Measurements from ENCODE around the gene PGA5. TPM values are rescaled to one million over a fixed set of nuclear protein-coding genes. Genes with fewer than 3 reads are reported as not detected.

The PGA5 gene
- total RNA-seq, 1 donor from 2014 or later = not detected

DNA sequence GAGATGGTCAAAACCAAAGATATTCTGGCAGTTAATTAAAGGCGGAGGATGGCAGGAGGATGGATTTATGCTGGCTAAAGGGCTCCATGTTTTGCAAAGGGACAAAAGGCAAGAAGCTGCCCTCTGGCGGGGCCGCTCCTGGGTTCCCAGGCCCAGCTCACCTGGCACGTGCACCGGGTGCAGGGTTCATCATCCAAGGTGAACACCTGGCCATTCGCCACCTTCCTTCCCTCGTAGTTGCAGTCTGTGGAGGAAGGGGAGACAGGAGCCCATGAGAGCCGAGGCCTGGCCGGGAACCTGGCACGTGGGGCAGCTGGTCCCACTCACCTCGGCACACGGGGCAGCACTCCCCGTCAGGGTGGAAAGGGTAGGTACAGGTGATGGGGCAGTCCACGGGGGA lies 23.8 kb downstream of the PGA5 start:
- Mint-ChIP-seq H3K4me3 (ENCODE audit: unreplicated experiment) (no peak overlapping the region), H3K9me3 (ENCODE audit: unreplicated experiment) (no peaks in the 10 kb centered on the region), H3K27ac (ENCODE audit: unreplicated experiment) (no peak overlapping the region), H3K36me3 (ENCODE audit: unreplicated experiment) (peaks cover 2% of the 10 kb centered on the region), H3K27me3 (ENCODE audit: unreplicated experiment) (no peaks in the 10 kb centered on the region), H3K4me1 (ENCODE audit: unreplicated experiment) (peaks cover 2% of the 10 kb centered on the region)
- no peak for DNase-seq (ENCODE audit: extremely low spot score, unreplicated experiment)
- TF ChIP-seq, protein P1, sequence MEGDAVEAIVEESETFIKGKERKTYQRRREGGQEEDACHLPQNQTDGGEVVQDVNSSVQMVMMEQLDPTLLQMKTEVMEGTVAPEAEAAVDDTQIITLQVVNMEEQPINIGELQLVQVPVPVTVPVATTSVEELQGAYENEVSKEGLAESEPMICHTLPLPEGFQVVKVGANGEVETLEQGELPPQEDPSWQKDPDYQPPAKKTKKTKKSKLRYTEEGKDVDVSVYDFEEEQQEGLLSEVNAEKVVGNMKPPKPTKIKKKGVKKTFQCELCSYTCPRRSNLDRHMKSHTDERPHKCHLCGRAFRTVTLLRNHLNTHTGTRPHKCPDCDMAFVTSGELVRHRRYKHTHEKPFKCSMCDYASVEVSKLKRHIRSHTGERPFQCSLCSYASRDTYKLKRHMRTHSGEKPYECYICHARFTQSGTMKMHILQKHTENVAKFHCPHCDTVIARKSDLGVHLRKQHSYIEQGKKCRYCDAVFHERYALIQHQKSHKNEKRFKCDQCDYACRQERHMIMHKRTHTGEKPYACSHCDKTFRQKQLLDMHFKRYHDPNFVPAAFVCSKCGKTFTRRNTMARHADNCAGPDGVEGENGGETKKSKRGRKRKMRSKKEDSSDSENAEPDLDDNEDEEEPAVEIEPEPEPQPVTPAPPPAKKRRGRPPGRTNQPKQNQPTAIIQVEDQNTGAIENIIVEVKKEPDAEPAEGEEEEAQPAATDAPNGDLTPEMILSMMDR (IDR thresholded peaks at IDR 0.05) = no peak

DNA sequence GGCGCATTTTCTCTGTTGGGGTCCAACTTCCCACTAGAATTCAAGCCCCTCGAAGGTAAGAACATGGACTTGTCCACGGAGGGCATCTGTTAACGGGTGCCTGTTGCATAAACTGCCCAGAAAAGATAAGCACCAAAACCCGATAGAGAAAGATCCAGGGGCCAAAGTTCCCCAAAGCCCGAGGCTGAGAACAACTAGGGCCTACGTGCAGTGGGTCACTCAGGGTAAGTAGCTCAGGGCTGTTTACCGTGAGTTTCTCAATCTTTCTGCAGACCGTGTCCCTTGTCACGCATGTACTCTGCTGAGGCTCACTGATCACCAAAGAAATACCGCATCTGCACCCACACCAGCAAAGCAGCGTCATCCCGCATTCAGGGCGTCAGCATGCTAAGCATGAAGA lies 24.4 kb downstream of the PGA5 start:
- TF ChIP-seq, protein P1 (IDR thresholded peaks at IDR 0.05) = no peak
- Mint-ChIP-seq H3K27me3 (ENCODE audit: unreplicated experiment) (no peaks in the 10 kb centered on the region), H3K9me3 (ENCODE audit: unreplicated experiment) (no peaks in the 10 kb centered on the region), H3K36me3 (ENCODE audit: unreplicated experiment) (peaks cover 2% of the 10 kb centered on the region), H3K27ac (ENCODE audit: unreplicated experiment) (no peak overlapping the region), H3K4me3 (ENCODE audit: unreplicated experiment) (no peak overlapping the region), H3K4me1 (ENCODE audit: unreplicated experiment) (peaks cover 2% of the 10 kb centered on the region)
- DNase-seq (ENCODE audit: extremely low spot score, unreplicated experiment) = no peak

DNA sequence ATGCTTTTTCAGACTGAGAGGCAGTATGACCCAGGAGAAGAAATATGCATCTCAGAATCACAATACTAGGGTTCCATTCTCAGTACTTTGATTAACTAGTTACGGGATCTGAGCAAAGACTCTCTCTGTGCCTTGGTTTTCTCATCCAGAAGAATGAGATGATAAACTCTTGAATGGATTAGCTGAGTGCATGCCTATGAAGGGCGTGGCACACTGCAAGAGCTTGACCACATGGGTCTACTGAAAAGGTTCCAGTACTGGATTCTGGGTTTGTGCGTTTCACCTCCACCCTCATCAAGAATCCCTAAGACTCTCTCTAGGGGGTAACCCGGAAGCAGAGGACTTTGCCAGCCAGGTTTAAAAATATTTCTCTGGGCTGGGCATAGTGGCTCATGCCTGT lies 25.6 kb downstream of the PGA5 start:
- DNase-seq (ENCODE audit: extremely low spot score, unreplicated experiment) = no peak

DNA sequence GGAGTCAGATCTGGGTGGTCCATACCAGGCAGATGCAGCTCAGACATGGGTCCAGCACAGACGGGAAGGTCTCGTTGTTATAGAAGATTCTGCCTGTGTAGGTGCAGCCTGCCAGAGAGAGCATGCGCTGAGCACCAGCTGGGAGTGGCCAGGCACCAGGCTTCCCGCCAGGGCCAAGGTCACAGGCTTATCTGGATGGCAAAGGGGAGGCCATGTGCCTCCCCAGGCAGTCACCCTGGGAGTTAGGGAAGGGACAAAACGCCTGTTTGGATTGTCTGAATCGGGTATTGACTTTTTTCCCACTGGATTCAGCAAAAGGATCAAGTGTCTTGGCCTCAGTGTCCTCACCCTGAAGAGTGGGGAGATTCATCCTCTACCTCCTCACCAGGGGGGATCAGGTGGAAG lies 26.5 kb downstream of the PGA5 start:
- H3K36me3 Mint-ChIP-seq (ENCODE audit: unreplicated experiment) = peaks cover 2% of the 10 kb centered on the region
- no peak overlapping the region for H3K4me3 Mint-ChIP-seq (ENCODE audit: unreplicated experiment)
- TF ChIP-seq, protein P1 (IDR thresholded peaks at IDR 0.05) = no peak
- H3K4me1 Mint-ChIP-seq (ENCODE audit: unreplicated experiment) = peaks cover 2% of the 10 kb centered on the region
- H3K27ac Mint-ChIP-seq (ENCODE audit: unreplicated experiment) = no peak overlapping the region
- H3K27me3 Mint-ChIP-seq (ENCODE audit: unreplicated experiment) = no peaks in the 10 kb centered on the region
- no peak for DNase-seq (ENCODE audit: extremely low spot score, unreplicated experiment)
- H3K9me3 Mint-ChIP-seq (ENCODE audit: unreplicated experiment) = no peaks in the 10 kb centered on the region

More for the DNA sequence above, 25.6 kb downstream of the PGA5 start:
- Mint-ChIP-seq H3K9me3 (ENCODE audit: unreplicated experiment) (no peaks in the 10 kb centered on the region), H3K27ac (ENCODE audit: unreplicated experiment) (no peak overlapping the region), H3K4me1 (ENCODE audit: unreplicated experiment) (peaks cover 2% of the 10 kb centered on the region), H3K36me3 (ENCODE audit: unreplicated experiment) (peaks cover 2% of the 10 kb centered on the region), H3K4me3 (ENCODE audit: unreplicated experiment) (no peak overlapping the region), H3K27me3 (ENCODE audit: unreplicated experiment) (no peaks in the 10 kb centered on the region)
- TF ChIP-seq, protein P1 (IDR thresholded peaks at IDR 0.05) = no peak

DNA sequence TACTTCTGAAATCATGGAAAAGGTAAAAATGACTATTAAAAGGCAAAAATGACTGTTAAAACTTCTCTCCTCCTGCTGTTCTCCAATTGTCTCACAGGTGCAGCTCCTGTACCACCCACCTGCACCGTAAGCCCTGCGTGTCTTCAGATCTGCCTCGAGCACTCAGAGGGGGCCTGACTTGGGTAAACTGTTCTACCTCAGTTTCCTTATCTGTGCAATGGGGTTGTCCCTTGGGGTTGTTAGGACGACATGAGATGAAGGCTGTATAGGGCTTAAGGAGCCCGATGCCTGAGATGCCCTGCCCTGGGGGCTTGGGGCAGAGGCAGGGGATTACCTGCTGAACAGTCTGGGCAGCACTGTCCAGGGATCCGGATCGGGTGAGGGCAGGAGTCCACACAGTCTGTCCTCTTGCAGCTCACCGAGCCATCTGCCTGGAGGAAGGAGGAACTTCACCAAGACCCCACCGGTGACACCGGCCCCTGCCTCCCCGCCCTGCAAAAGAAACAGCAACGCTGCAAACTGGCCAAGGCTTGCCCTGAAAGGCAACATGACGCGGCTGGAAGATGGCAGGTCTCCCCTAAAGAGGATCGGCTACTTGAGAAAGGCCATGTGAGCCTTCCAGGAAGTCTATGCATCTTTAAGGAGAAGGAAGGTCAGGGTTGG lies 27.7 kb downstream of the PGA5 start:
- Mint-ChIP-seq H3K4me3 (ENCODE audit: unreplicated experiment) (no peak overlapping the region), H3K4me1 (ENCODE audit: unreplicated experiment) (peaks cover 2% of the 10 kb centered on the region), H3K36me3 (ENCODE audit: unreplicated experiment) (peaks cover 2% of the 10 kb centered on the region), H3K27ac (ENCODE audit: unreplicated experiment) (no peak overlapping the region), H3K27me3 (ENCODE audit: unreplicated experiment) (no peaks in the 10 kb centered on the region), H3K9me3 (ENCODE audit: unreplicated experiment) (no peaks in the 10 kb centered on the region)
- TF ChIP-seq, protein P1 (IDR thresholded peaks at IDR 0.05) = no peak
- DNase-seq (ENCODE audit: extremely low spot score, unreplicated experiment) = no peak
